GM23338 (cell line): ENCODE results near the gene ACAP1. TPM values are rescaled to one million over a fixed set of nuclear protein-coding genes. Genes with fewer than 3 reads are reported as not detected.

ENCODE experiments used
- CTCF ChIP-seq, 2 experiments: fragments of 200-600 bp in 1 of 2; sonication (generic) in 1 of 2; conservative IDR thresholded peaks; 2 replicates each; pipeline versions ENCODE4 v1.5.1 to v1.6.1; 2016 to 2017; ENCODE audit warnings: antibody characterized with exemption in 2 of 2, low read depth in 2 of 2, mild to moderate bottlenecking in 2 of 2, moderate library complexity in 1 of 2
- JUNB ChIP-seq: IDR thresholded peaks from one replicate; pipeline ENCODE4 v1.6.1; 2016; ENCODE audit warnings: antibody characterized with exemption; ENCODE audit not compliant: unreplicated experiment
- REST ChIP-seq: IDR thresholded peaks from one replicate; pipeline ENCODE4 v1.6.1; 2018; ENCODE audit warnings: antibody characterized with exemption; ENCODE audit not compliant: unreplicated experiment
- STAT1 ChIP-seq: IDR thresholded peaks from one replicate; pipeline ENCODE4 v1.6.1; 2016; ENCODE audit warnings: antibody characterized with exemption; ENCODE audit not compliant: unreplicated experiment
- ZNF114 ChIP-seq: fragments of 250-450 bp; sonication (Bioruptor Pico); IDR thresholded peaks from 2 replicates; pipeline ENCODE4 v1.5.0; 2020; ENCODE audit warnings: mild to moderate bottlenecking, moderate library complexity
- ZNF462 ChIP-seq: fragments of 250-450 bp; sonication (Bioruptor Pico); IDR thresholded peaks from 2 replicates; pipeline ENCODE4 v1.5.0; 2020; ENCODE audit warnings: mild to moderate bottlenecking, moderate library complexity
- polyA plus RNA-seq: library from polyadenylated mRNA; unstranded; fragments of >200 nt; fragmentation: Nextera tagmentation; extraction: Ambion mirVana; gene quantifications from 2 replicates; pipeline ENCODE4 v1.2.1, GENCODE V29; 2016
- total RNA-seq: library from RNA; depleted of rRNA; stranded (reverse); fragments of >200 nt; shearing (Covaris generic); gene quantifications from 2 replicates; pipeline ENCODE4 v1.2.3, GENCODE V29; 2014

Gene ACAP1
- total and polyA plus RNA-seq, 2 experiments from 2014 or later = 30.7 to 40.1 TPM

GRCh38 chr17:7325031-7325528, 11.2 kb upstream of the ACAP1 start (continued):
- TF ChIP-seq ZNF462 (CRISPR knock-in tag) = no peak
- TF ChIP-seq JUNB = no peak
- TF ChIP-seq ZNF114 (CRISPR knock-in tag) = no peak
- TF ChIP-seq CTCF (conservative IDR thresholded peaks at IDR 0.05; ENCODE audit: low read depth in 2 of 2) = no peak
- no peak for TF ChIP-seq STAT1
- TF ChIP-seq REST = no peak
